ENCODE results near the gene ATAD3A. TPM values are rescaled to one million over a fixed set of nuclear protein-coding genes. Genes with fewer than 3 reads are reported as not detected.

ATAD3A gene
- total RNA-seq, 1 donor from 2014 or later = 21.9 TPM

GRCh38 chr1:1573843-1574720, 62.1 kb downstream of the ATAD3A start:
- intact Hi-C loops (cut with DNase I) = no loop called here
- Histone ChIP-seq H3K4me3 (peak overlapping the region; percentile 97 to 100), H3K4me1 (peaks cover 54% of the 10 kb centered on the region), H3K36me3 (no peaks in the 10 kb centered on the region), H3K9me3 (no peaks in the 10 kb centered on the region), H3K27me3 (no peaks in the 10 kb centered on the region), H3K27ac (peak overlapping the region; percentile 98)
- TF ChIP-seq POLR2AphosphoS5 (IDR thresholded peaks at IDR 0.05; ENCODE audit: insufficient read depth in 1 of 2, low read depth in 1 of 2) = no peak
- no peak for TF ChIP-seq POLR2A (IDR thresholded peaks at IDR 0.05)
- TF ChIP-seq, protein P1, sequence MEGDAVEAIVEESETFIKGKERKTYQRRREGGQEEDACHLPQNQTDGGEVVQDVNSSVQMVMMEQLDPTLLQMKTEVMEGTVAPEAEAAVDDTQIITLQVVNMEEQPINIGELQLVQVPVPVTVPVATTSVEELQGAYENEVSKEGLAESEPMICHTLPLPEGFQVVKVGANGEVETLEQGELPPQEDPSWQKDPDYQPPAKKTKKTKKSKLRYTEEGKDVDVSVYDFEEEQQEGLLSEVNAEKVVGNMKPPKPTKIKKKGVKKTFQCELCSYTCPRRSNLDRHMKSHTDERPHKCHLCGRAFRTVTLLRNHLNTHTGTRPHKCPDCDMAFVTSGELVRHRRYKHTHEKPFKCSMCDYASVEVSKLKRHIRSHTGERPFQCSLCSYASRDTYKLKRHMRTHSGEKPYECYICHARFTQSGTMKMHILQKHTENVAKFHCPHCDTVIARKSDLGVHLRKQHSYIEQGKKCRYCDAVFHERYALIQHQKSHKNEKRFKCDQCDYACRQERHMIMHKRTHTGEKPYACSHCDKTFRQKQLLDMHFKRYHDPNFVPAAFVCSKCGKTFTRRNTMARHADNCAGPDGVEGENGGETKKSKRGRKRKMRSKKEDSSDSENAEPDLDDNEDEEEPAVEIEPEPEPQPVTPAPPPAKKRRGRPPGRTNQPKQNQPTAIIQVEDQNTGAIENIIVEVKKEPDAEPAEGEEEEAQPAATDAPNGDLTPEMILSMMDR (IDR thresholded peaks at IDR 0.05) = no peak
- DNase-seq (ENCODE audit: extremely low spot score in 2 of 2) = no peak

DNA sequence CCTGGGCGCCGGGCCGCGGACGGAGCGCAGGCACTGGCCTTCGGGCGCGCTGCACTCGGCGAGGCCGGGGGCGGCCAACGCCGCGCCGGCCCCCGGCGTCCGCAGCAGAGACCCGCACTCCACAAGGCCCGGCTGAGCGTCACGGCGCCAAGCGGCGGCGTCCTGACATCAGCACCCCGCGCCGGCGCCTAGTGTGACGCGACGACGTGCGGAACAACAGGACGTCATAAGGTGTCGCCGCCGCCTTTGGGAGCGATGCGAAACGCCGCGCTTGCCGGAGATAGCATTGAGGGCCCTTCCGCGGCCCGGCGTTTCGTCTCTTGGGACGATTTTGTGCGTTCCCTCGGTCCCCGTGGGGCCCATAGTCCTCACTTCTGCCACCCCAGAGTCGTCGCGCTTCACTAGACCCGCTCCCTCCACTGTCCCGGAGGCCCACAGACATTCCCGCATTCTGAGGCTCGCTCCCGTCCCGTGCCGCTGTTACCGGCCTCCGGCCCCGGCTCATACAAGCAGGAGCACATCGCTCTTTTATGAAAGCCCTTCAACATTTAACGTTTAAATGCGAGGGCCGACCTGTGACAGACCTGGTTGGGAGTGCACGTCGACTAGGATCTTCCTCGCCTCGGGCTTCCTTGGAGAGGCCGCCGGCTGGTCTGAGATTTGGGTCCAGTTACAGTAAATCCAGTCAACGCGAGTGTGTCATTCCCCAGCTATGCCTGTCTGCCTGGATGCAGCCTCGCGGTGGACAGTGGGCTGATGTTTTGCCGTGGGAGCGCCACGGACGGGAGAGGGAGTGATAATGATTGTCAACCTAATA, 63.0 kb downstream of the ATAD3A start, which contains the start of gene SSU72:
SSU72 (minus strand) TSS at position 143 of the 817 bp plus-strand sequence. CDS start 306 bp downstream, outside the sequence.
- H3K9me3 ChIP-seq = no peaks in the 10 kb centered on the region

DNA sequence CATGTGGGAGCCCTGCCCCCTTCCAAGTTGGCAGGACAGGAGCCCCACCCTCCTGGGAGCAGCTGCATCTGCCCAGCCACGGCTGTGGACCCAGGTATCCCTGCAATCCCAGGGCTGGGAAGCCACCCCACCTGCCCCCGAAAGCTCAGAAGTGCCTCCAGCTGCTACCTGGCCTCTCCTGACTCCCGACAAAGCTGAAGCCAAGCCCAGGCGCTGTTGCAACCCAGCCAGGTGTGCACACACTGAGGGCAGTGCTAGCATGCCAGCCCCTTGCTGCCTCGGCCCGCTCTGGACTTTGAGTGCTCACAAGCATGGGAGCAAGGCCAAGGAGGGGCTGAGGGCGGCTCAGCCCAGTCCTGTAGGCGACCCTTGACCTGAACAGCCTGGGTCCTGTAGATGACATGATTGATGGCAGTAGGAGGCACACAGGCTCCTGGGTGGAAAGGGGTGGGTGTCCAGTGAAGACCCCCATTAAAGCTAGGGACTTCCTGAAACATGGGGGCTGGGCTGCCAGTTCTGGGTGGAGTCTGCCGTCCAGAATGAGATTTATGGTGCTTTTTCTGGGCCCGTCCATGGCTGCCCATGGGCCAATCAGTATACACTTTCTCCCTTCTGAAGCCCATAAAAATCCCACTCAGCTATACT, 65.5 kb downstream of the ATAD3A start:
- no peak for TF ChIP-seq POLR2A (IDR thresholded peaks at IDR 0.05)
- TF ChIP-seq, protein P1 (IDR thresholded peaks at IDR 0.05) = no peak
- no peak for TF ChIP-seq POLR2AphosphoS5 (IDR thresholded peaks at IDR 0.05; ENCODE audit: insufficient read depth in 1 of 2, low read depth in 1 of 2)
- Histone ChIP-seq H3K4me1 (peaks cover 23% of the 10 kb centered on the region), H3K27me3 (no peaks in the 10 kb centered on the region), H3K36me3 (no peaks in the 10 kb centered on the region), H3K27ac (no peak overlapping the region), H3K9me3 (no peaks in the 10 kb centered on the region), H3K4me3 (no peak overlapping the region)
- intact Hi-C loops (cut with DNase I) = no loop called here
- no peak for DNase-seq (ENCODE audit: extremely low spot score in 2 of 2)

More for the DNA sequence above, 63.0 kb downstream of the ATAD3A start, which contains the start of gene SSU72:
- intact Hi-C loops (cut with DNase I) = no loop called here
- H3K27me3 ChIP-seq = no peaks in the 10 kb centered on the region
- no peaks in the 10 kb centered on the region for H3K36me3 ChIP-seq
- peak within 1 kb of the TSS; percentile 97 to 100 for H3K4me3 ChIP-seq
- peaks cover 48% of the 10 kb centered on the region for H3K4me1 ChIP-seq
- H3K27ac ChIP-seq = peak within 1 kb of the TSS; percentile 98
- TF ChIP-seq, protein P1 (IDR thresholded peaks at IDR 0.05) = no peak
- peak; percentile 44 to 74 for TF ChIP-seq POLR2A (IDR thresholded peaks at IDR 0.05)
- peak; percentile 75 to 97 for TF ChIP-seq POLR2AphosphoS5 (IDR thresholded peaks at IDR 0.05; ENCODE audit: insufficient read depth in 1 of 2, low read depth in 1 of 2)
- no peak for DNase-seq (ENCODE audit: extremely low spot score in 2 of 2)

GRCh38 chr1:1578371-1578940, 66.5 kb downstream of the ATAD3A start:
- TF ChIP-seq POLR2AphosphoS5 (IDR thresholded peaks at IDR 0.05; ENCODE audit: insufficient read depth in 1 of 2, low read depth in 1 of 2) (no peak), POLR2A (IDR thresholded peaks at IDR 0.05) (no peak)
- TF ChIP-seq, protein P1 (IDR thresholded peaks at IDR 0.05) = no peak
- no peaks in the 10 kb centered on the region for H3K9me3 ChIP-seq
- H3K36me3 ChIP-seq = no peaks in the 10 kb centered on the region
- intact Hi-C loops (cut with DNase I) = no loop called here
- H3K27ac ChIP-seq = no peak overlapping the region
- no peak overlapping the region for H3K4me3 ChIP-seq
- no peak for DNase-seq (ENCODE audit: extremely low spot score in 2 of 2)
- H3K4me1 ChIP-seq = peaks cover 14% of the 10 kb centered on the region
- no peaks in the 10 kb centered on the region for H3K27me3 ChIP-seq

All from vagina (tissue), 2 donors.